Stimulated activated CD4-positive, alpha-beta T cell treated with anti-CD3 and anti-CD28 coated beads, Interleukin-2, amount 100 ng/mL, for 24 hours (primary cell): Measurements from ENCODE around the gene MYL3.

Experiments used
- DNase-seq, 2 donors: peaks; one replicate each; pipeline ENCODE4 v3.0.0-alpha.2; 2020

MYL3 gene

DNA sequence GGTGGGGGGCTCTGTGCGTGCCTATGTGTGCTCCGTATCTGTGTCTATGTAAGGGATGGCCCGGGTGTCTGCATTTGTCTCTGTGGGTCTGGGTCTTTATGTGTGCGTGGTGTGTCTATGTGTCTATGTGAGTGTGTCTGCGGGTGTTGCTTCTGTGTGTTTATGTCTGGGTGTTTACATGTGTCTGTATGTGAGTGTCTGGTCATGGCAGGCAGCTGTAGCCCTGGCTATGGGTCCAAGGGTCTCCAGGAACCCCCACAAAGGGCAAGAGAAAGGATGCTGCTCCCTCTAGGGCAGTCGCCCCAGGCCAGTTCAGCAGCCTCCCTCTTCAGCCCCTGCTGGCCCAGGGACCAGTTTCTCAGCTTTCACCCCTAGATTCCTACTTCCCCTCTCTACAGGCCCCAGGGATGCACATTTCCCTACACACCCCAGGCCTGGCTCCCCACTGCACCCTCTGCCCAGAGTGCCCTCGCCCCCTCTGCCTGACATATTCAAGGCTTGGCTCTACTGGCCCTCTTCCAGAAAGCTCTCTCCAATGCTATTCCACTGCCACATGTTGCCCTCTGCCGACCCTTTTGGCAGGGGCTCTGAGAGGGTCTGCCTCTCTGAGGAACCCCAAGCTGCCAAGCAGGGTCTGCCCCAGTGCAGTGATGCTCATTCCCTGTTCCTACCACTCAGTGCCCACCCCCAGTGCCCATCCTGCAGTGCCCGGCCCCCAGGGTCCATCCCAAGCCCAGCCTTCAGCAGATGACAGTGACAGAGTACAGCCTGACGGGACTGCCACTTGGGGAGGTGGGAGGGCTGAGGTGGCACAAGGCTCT is 1.0 kb upstream of the MYL3 start:
- DNase-seq: no peak

DNA sequence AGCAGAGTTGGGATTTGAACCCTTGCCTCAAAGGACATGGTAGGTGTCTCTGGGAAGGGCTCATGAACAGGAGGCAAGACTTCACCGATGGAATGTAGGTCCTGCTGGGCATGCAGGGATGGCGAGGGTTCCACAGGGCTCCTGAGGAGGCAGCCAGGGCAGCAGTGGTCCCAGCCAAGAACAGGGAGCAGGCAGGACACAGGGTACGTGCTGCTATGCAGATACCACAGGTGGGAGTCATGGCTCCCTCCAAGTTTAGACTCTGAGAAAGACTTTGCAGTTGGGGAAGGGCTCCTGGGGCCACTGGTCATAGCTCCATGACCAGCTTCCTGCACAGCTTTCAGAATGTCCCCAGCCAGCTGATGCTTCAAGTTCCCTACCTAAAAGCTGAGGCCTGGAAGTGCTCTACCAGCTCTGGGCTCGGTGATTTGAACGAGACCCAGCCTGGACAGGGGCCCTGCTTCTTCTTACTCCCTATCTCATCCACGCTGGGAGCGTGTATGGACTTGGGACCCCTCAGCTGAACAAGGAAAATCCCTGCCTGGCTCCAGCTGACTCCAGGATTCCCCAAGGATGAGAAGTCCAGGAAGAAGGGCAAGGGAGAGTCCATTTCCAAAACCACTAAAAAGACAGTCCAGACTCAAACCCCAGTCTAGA is 747 bp downstream of the MYL3 start:
- no peak for DNase-seq

DNA sequence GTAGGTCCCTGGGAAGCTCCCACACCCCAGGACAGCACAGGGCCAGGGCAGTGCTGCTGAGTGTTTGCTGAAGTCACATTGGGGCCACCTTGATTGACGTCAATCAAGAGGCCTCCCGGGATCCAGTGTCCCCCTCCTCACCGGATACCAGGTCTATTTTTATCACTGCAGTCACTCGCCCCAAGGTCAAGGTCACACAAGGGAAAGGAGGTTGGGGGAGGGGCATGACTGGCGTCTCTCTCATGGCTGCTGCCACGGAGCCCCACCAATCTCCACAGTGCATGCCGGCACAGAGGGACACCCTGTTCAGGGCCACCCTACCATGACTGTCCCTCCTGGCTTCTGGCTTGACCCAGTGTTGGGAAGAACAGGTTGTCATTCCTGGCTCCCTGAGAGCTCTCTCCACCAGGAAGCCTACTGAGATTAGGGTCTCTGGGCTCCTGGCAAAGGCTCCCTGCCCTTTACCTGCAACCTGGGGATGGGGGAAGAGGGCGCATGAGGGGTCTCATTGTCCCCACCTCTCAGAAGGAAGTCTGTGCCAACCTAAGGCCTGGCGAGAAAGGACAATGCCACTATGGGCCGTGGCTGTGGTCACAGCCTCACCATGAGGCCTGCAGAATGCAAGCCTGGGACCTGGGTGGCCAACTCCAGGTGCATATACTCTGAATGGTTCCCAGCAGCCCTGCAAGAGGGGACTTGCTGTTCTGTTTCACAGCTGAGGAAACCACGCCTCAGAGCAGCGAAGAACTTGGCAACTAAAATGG is 1.5 kb downstream of the MYL3 start:
- no peak for DNase-seq

DNA sequence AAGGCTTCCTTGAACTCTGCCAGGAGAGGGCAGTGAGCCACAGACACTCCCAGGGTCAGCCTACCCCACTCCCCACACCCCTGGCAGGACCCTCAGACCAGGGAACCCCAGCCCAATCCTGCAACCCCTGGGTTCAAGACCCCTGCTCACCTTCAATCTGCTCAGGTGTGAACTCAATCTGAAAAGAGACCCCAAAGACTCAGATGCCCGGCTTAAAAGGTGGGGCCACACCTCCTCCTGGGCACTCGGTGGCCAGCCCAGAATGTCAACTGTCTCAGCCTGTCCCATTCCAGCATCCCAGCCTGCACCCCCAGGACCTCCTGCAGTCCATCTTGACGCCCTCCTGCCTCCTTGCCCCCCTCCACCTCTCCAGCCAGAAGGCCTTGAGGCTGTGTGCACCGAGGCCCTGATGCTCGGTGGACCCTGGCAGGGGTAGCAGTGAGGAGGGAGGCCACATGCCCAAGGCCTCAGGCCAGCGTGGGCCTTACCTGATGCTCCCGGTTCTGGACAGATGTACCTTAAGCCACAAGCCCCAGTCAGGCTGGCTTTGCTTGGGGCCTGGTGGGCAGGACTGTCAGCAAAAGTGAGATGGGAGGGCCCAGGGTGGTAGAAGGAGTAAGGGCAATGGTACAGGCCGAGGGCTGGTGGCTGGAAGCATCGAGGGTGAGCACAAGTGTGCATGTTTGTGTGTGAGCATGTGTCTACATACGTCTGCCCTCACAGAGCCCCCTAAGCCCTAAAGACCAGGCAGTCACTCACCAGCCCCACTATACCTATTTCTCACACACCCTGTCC is 2.2 kb downstream of the MYL3 start:
- no peak for DNase-seq

DNA sequence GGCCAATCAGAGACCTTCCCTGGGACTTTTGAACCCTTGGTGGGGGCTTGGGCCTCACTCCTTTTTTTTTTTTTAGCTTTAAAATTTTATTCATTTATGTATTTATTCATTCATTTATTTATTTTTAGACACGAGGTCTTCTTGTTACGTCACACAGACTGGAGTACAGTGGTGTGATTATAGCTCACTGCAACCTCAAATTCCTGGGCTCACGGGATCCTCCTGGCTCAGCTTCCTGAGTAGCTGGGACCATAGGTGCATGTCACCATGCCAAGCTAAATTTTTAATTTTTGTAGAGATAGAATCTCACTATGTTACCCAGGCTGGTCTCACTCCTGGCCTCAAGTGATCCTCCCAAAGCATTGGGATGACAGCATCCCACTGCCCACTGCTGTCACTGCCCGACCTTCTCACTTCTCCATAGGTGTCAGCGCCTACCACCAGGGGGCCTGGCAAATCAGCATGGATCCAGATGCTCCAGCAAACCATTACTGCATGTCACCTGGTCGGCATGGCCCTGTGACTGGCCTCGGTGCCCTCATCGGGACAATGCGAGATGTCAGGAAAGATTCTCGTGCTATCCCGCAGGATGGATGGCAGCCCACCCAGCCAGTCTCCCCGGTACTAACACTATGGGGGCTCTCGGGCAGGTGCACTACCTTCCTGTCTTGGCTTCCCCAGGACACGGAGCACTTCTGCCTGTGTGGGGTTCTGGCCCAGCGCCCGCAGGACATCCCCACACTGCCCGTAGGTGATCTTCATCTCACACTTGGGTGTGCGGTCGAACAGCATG is 3.0 kb downstream of the MYL3 start:
- peak in 1 of 2 donors; percentile 50 for DNase-seq

DNA sequence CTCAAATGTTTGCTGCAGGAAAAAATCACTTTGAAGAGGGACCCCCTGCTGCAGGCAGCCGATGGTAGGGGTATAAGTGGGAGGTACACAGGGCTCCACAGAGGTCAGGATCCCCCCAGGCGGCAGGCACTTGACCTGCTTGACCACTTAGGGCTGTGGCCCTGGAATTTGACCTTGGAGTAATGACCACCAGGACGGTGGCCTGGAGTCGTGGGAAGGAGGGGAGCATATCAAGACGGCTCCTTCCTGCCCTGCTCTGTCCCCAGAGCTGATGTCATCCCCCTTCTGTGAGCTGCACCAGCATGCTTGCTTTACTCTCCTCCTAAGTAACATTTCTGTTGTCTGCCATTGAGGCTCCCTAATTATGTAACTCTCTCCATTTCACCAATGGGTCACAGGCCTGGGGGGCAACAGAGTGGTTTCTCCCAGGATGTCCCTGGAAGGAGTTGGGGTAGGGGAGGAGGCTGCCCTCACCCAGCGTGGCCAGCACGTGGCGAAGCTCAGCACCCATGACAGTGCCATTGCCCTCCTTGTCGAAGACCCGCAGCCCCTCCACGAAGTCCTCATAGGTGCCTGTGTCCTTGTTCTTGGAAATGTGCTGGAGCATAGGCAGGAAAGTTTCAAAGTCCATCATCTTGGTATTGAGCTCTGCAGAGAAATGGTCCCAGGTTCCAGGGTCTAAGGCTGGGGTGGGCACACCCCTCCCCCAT is 4.1 kb downstream of the MYL3 start:
- DNase-seq: no peak

DNA sequence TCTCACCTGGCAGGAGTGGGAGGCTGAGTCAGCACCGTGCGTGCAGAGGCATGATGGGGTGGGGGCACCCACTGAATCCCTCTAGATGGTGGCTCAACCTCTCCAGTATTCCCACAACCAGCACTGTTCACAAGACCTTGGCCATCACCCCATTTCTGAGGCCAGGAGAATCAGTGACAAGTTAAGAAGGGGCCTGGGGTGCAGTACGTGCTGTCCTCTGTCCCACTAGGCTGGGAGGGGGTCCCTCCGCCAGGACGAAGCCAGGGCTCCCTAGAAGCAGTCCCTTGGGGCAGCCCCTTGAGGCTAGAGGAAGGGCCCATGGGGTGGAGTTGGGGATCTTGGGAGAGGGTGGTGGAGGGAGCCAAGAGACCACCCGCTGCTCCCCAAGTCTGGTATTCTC is 4.8 kb downstream of the MYL3 start:
- no peak for DNase-seq

DNA sequence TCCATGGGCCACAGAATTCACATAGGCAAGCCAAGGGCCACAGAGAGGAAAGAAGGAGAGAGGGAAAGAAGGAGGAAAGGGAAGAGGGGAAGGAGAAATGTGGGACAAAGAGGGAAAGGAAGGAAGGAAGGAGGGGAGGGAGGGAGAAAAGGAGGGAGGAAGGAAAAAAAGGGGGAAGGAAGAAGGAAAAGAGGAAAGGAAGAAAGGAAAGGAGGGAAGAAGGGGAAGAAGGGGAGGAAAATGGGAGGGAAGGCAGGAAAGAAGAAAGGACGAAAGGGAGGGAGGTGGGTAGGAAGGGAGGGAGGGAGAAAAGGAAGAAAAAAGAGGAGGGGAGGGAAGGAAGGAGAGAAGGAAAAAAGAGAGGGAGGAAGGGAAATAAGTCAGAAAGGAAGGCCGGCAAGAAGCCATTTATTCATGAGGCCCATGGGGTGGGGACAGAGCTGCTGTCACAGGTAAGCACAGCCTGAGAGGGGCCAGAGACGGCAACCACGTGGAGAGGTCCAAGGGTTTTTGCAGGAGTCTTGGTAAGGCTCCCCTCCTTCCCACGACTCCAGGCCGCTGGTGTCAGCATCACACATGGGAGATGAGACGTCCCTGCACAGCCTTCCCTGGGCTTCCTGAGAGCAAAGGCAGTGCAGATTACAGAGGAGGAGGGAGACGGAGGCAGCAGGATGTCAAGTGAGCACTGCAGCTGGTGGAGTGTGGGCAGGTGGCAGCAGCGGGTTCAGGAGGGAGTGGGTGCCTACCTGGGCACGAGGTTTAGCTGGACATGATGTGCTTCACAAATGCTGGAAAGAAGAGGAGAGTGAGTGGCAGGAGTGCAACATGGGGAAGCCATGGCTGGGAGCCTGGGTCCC is 5.5 kb downstream of the MYL3 start:
- no peak for DNase-seq

DNA sequence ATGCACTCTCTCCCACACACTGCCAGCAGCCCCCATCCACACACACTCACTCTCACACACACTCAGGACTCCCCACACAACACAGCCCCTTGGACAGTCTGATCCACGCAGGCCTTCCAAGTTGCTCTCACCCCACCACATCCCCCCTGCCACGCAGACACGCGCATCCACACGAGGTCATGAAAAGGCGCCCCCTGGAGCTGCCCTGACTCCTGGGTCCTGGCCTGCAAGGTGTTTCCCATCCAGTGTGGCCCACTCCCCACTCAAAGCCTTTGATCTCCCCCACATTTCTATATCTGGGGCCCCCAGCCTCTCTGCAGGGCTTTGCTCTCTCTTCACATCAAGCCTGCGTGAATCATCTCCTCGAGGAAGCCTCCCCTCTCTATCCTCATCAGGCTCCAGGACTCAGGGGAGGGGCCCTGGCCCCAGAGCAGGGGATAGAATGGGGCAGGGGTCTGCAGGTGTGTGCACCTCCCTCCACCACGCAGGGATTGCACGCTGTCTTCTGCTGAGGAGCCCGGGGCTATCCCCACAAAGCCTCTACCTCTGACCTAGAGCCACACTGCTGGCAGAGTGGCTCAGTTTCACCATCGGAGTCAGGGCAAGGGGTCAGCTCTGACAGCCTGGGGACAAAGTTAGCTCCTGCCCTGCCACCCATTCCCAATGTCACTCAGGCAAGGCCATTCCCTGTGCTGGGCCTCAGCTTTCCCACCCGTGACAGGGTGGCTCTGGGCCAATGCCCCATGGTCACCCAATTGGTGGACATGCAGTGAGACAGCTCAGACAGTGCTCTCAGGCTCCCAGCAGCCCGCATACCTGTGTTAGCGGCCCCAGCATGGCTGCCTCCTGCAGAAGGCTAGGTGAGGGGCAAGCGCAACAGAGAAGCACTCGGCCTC is 6.4 kb downstream of the MYL3 start:
- no peak for DNase-seq

DNA sequence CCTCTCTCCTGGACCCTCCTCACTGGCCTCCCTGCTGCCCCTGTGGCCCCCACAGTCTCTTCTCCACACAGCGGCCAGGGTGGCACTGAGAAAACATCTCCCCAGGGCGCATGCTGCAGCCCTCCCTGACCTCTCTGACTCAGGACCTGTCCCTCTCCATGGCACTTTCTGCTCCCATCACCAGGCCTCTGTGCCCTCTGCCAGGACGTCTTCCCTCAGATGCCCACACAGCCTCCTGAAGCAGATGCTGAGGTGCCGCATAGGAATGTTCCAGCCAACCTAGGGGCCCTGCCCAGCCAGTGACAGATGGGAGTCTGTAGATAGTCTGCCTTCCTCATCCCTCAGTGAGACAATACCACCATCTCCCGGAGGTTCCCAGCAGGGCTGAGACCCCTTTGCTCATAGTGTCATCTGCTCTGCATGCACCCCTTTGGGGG is 8.7 kb downstream of the MYL3 start:
- DNase-seq: no peak

DNA sequence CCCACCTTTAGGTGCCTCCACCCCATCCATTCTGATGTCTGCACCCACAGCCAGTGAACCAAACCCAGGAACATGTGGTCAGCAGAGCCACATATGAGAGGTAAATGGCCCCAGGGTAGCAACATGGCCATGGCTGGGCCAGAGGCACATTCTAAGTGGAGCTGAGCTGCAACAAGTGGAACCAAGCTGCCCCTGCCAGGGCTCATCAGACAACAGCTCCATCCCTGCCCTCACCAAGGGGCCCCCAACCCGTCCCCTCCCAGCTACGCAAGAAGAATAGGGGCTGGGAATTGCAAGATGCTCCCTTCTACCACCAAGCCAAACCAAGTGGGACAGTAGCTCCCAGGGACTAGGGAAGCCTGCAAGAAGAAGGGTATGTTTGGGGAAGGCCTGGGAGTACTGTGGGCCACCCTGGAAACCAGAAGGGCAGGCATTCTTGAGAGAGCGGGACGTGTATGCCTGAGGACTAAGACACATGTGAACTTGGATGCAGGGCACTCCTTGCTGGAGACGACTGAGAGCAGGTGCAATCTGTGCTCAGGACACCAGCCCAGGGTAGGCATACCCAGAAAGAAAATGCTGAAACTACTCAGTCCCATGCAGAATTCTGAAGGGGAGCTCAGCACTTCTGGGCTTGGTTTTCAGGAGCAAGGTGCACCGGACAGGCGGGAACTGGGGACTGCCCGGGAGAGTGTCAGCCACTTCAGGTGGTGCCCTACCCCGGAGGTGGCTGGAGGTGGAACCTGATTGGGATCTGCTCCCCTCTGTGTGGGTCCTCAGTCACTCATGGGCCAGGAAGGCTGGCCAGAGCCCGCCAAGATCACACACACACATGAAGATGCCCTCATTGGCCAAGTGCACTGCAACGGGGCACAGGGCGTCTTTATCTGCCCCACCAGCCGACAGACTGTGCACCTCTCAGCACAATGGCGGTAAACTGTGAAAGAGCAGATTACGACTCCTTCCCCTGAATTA is 9.5 kb downstream of the MYL3 start:
- DNase-seq: no peak

DNA sequence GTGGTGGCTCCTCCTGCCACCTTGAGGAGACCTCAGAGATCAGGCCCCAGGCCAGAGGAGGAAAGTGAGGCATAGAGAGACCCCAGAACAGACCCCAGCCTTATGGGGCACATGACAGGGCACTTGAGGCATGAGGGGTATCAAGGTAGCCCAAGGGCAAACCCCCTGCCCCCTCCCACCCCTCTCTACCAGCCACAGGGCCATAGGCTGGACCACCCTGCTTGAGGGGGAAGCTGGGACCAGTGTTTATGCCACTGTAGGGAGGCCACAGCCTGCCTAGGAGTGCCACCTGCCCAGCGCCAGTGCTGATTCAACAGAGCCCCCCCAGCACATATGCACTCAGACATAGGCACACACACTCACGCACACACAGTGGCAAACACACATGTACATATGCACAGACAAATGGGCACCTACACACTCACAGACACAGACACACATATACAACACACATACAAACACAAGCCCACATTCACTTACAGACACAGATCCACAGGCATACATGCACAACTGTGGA is 10.3 kb downstream of the MYL3 start:
- DNase-seq: no peak

DNA sequence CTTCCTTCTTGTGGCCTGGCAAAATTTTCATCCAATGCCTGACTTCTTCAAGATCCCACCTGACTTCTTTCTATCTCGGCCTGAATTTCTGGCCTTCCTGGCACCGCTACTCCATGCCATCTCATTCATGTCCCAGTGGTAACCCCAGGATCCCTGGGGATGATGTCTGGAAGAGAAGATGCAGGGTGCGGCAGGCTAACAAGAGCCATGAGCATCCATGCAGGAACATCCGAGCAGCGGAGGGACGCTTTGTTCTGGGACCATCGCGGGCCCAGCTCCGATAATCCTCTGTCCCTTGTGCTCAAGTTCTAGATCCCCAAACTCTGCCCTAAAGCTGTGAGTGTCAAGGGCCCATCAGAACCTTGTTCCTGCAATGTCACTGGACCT is 10.9 kb downstream of the MYL3 start:
- DNase-seq: no peak

DNA sequence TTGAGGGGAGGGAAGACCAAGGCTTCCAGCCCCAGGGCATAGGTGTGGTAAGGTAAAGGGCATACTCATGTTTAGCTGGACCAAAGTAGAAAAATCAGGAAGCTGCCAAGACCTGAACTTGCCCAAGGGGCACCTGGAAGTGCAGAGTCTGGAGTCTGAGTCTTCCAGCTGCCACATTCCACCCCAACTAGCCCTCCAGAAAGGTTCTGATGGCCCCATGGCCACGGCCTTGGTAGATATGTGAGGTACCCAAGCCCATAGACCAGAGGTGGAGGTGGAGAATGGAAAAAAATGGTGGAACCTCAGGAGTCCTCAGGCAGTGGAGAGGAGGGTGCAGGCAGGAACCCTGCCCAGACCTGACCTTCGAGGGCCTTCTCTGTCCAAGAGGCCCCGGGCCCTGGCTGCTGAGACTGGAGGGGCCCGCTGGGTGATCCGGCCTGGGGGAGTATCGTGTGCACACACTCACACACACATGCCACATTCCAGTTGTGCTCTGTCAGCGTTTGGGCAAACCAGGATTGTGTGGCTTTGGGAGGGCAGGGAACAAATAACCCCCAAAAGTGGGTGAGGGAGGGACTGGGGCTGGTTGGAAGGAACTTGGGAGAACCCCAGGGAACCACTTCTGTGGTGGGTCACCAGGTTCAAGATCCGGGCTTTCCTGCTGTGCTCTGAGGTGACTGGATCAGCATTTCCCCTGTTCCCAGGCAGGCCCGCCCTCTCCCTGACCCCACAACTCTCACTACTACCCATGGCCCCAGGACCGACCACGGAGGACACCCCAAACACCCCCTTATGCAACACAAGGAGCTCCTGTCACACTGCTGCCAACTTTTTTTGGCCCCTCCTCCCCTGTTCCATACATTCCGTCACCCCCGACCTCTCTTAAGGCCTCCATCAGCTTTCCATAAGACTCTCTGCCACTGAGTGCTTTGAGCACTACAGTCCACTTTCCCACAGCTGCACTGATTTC is 11.6 kb downstream of the MYL3 start:
- DNase-seq: no peak

DNA sequence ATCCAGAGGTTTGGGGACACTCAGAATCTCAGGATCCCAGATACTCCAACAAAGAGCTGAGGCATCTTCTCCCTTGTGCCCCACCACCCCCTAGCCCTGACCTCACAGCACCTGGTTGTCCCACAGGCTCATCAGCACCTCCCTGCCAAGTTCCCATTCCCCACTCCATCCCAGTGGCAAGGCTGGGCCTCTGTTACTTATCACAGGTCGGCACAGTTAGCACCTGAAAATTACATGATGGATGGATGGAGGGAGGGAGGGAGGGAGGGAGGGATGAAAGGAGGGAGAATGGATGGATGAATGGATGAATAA is 12.8 kb downstream of the MYL3 start:
- DNase-seq: no peak

DNA sequence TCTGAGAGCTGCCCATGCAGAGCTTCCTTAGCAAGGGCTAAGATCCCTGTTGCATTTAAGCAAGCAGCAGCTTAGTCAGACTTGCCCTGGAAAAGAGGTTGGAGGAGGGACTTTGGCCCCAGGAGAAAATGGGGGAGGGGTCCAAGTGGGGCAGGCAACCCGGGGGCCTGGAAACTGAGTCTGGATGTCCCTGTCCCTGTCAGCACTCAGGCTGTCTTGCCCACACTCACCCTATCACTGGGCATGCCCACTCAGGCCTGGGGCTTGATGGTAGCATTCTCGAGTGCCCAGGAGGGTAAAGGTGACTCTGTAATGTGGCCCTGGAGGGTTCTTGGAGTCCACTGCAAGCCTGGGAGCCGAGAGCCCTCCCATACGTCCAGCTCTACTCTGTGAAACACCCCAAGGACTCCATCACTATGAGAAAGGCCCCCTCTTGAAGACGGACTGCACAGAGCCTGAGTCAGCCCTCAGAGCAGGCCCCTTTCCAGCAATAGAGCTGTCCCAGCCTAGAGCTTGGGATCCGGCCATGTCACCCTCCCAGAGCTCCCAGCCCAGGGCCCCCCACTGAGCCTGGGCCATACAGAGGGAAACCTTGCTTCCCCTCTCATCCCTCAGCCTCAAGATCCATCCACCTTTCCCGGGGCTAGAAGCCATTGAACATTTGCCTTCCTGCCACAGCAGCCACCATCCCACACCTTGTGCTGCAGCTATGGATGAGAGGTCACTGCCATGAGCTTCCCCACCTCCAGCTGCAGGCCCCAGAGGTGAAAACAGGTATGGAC is 13.4 kb downstream of the MYL3 start:
- no peak for DNase-seq
